Measurements from ENCODE around the gene KRT78. TPM values are rescaled to one million over a fixed set of nuclear protein-coding genes. Genes with fewer than 3 reads are reported as not detected.
"Not testable (repeated sequence)": the region's sequence is repeated elsewhere in the genome, so short reads cannot be mapped to it uniquely, and the experiment has no call there.

Gene KRT78
- polyA plus RNA-seq, 3 donors: not detected

- DNase-seq: no peak
These were observed 50.7 kb downstream of the KRT78 start for GRCh38 chr12:52798003-52798670.

GRCh38 chr12:52797529-52797894 is 51.3 kb downstream of the KRT78 start:
- no peak for DNase-seq

GRCh38 chr12:52796839-52797528 is 51.8 kb downstream of the KRT78 start:
- no peak for DNase-seq

- no peak for DNase-seq
These were observed 52.4 kb downstream of the KRT78 start for GRCh38 chr12:52796429-52796794.

GRCh38 chr12:52795694-52796428 is 52.9 kb downstream of the KRT78 start, which contains the start of gene KRT3:
Gene KRT3, minus strand, starts transcription at chr12:52796117. Its CDS starts 75 bp downstream, at chr12:52796042.
- no peak for DNase-seq

- not testable (repeated sequence) for DNase-seq
These were observed 53.5 kb downstream of the KRT78 start for GRCh38 chr12:52795332-52795674.

GRCh38 chr12:52794479-52795331 is 54.1 kb downstream of the KRT78 start:
- DNase-seq: no peak

- DNase-seq: no peak
These were observed 56.4 kb downstream of the KRT78 start for GRCh38 chr12:52792185-52793029.

GRCh38 chr12:52791271-52792184 is 57.3 kb downstream of the KRT78 start:
- DNase-seq: no peak

- DNase-seq: no peak
These were observed 58.1 kb downstream of the KRT78 start for GRCh38 chr12:52790427-52791270.

- peak; percentile 26 for DNase-seq
These were observed 59.0 kb downstream of the KRT78 start for GRCh38 chr12:52789637-52790426.

GRCh38 chr12:52788876-52789636 is 59.7 kb downstream of the KRT78 start:
- no peak for DNase-seq

- no peak for DNase-seq
These were observed 60.5 kb downstream of the KRT78 start for GRCh38 chr12:52788192-52788875.
